K562 (cell line): ENCODE results near the gene BAIAP2. TPM values are rescaled to one million over a fixed set of nuclear protein-coding genes. Genes with fewer than 3 reads are reported as not detected.

Source experiments
- ATAC-seq: fragments of 200-7000 bp; cut with Tn5 transposase; 3 replicates; pipeline ENCODE4 v1.9.1; 2020; ENCODE audit warnings: moderate library complexity
- BruUV-seq: library from RNA; stranded (reverse); fragments of 400-500 nt; replicated peaks from 2 replicates; lab custom pipeline; 2021; lab: Mats Ljungman, UMichigan
- CTCF ChIA-PET: fragments of 300-600 bp; formaldehyde crosslinking; extraction: SDS; loops from one replicate; lab custom pipeline; 2021; ENCODE audit warnings: low intra/inter-chr PET ratio; lab: Yijun Ruan, JAX
- POLR2A ChIA-PET: fragments of 300-600, 350-650 bp; sonication (Branson Sonifier 250); formaldehyde crosslinking; extraction: SDS; loops from one replicate; lab custom pipeline; 2021; ENCODE audit warnings: antibody characterized with exemption, inconsistent platforms; lab: Yijun Ruan, JAX
- DNase-seq, 4 experiments: peaks; one replicate each; pipeline versions ENCODE4 v3.0.0 to v3.0.0-alpha.2; 2011 to 2018; ENCODE audit warnings: low spot score in 3 of 4, mixed read lengths in 3 of 4; ENCODE audit errors: extremely low read depth in 1 of 4
- FAIRE-seq: peaks from 2 replicates; lab custom pipeline; 2011; peaks lifted over from hg19 to GRCh38; lab: Jason Lieb, UNC
- H2AFZ ChIP-seq: 2 replicates; pipeline ENCODE4 v1.6.0; 2011; ENCODE audit warnings: low read depth, low read length, control low read depth, inconsistent platforms
- H3K27ac ChIP-seq: fragments of 200-600 bp; 3 replicates; pipeline ENCODE4 v1.8.0; 2011; ENCODE audit warnings: low read depth, mild to moderate bottlenecking, control low read depth, inconsistent platforms, low read length, moderate library complexity, mixed read lengths; ENCODE audit errors: extremely low read depth
- H3K27me3 ChIP-seq, 2 experiments: fragments of 300-600 bp in 1 of 2; 2 replicates in 1 of 2; 3 replicates in 1 of 2; pipeline versions ENCODE4 v1.6.0 to v1.8.0; 2011; ENCODE audit warnings: inconsistent platforms in 2 of 2, low read length in 2 of 2, mild to moderate bottlenecking in 1 of 2, mixed read lengths in 1 of 2, moderate library complexity in 1 of 2; ENCODE audit not compliant: control insufficient read depth in 2 of 2, insufficient read depth in 2 of 2
- H3K36me3 ChIP-seq: fragments of 300-600 bp; 3 replicates; pipeline ENCODE4 v1.8.0; 2011; ENCODE audit warnings: mild to moderate bottlenecking, low read length, inconsistent platforms; ENCODE audit not compliant: control insufficient read depth, insufficient read depth
- H3K4me1 ChIP-seq, 2 experiments: fragments of 200-600 bp in 1 of 2; replicated peaks in 1 of 2; 2 replicates in 1 of 2; 3 replicates in 1 of 2; pipeline versions ENCODE4 v1.5.1 to v1.8.0; 2011; ENCODE audit warnings: inconsistent platforms in 2 of 2, low read length in 2 of 2, mild to moderate bottlenecking in 1 of 2, mixed read lengths in 1 of 2, moderate library complexity in 1 of 2; ENCODE audit not compliant: control insufficient read depth in 2 of 2, insufficient read depth in 2 of 2
- H3K4me2 ChIP-seq: 2 replicates; pipeline ENCODE4 v1.6.1; 2011; ENCODE audit warnings: low read length, control low read depth, inconsistent platforms, mixed read lengths; ENCODE audit not compliant: insufficient read depth
- H3K4me3 ChIP-seq: fragments of 200-600 bp; sonication (generic), shearing (Covaris generic); 2 replicates; pipeline ENCODE4 v1.5.1; 2016; ENCODE audit warnings: control low read depth, inconsistent platforms
- H3K79me2 ChIP-seq: fragments of 200-600 bp; 3 replicates; pipeline ENCODE4 v1.8.0; 2011; ENCODE audit warnings: low read length, inconsistent platforms; ENCODE audit not compliant: control insufficient read depth, insufficient read depth
- H3K9ac ChIP-seq, 2 experiments: 2 replicates each; pipeline versions ENCODE4 v1.6.0 to v1.6.1; 2011; ENCODE audit warnings: low read depth in 2 of 2, low read length in 2 of 2, control low read depth in 1 of 2, inconsistent platforms in 1 of 2, mild to moderate bottlenecking in 1 of 2, mixed read lengths in 1 of 2; ENCODE audit not compliant: insufficient read depth in 1 of 2
- H3K9me1 ChIP-seq: one replicate; pipeline ENCODE4 v1.6.0; 2011; ENCODE audit warnings: inconsistent platforms, mild to moderate bottlenecking, low read length, moderate library complexity; ENCODE audit not compliant: control insufficient read depth, insufficient read depth
- H3K9me3 ChIP-seq: replicated peaks from 2 replicates; pipeline ENCODE4 v1.5.1; 2011; ENCODE audit warnings: low read depth, low read length, inconsistent platforms; ENCODE audit not compliant: control insufficient read depth, insufficient read depth
- H4K20me1 ChIP-seq: replicated peaks from 2 replicates; pipeline ENCODE4 v1.6.1; 2011; ENCODE audit warnings: low read length, inconsistent platforms, mixed read lengths; ENCODE audit not compliant: control insufficient read depth, insufficient read depth
- BACH1 ChIP-seq: fragments of 200-800 bp; sonication (Bioruptor generic); IDR thresholded peaks from 2 replicates; pipeline ENCODE4 v1.6.1; 2016; ENCODE audit warnings: missing genetic modification characterization, missing compliant biosample characterization
- C11orf30 ChIP-seq: fragments of 450-650 bp; IDR thresholded peaks from 2 replicates; pipeline ENCODE4 v1.6.1; 2016; ENCODE audit warnings: low read depth, mild to moderate bottlenecking
- CHD4 ChIP-seq: fragments of 200-600 bp; sonication (generic); IDR thresholded peaks from 3 replicates; pipeline ENCODE4 v1.6.1; 2012; ENCODE audit warnings: low read depth, mild to moderate bottlenecking, mixed read lengths, low read length, inconsistent platforms; ENCODE audit not compliant: insufficient read depth, insufficient replicate concordance, poor library complexity, severe bottlenecking
- PHF20 ChIP-seq: fragments of 450-650 bp; IDR thresholded peaks from 2 replicates; pipeline ENCODE4 v1.6.1; 2018; ENCODE audit not compliant: partially characterized antibody
- SUPT5H ChIP-seq: fragments of 450-650 bp; IDR thresholded peaks from 2 replicates; pipeline ENCODE4 v1.6.1; 2016
- THAP12 ChIP-seq: fragments of 250-450 bp; sonication (Bioruptor Pico); IDR thresholded peaks from 2 replicates; pipeline ENCODE4 v1.9.0; 2021; ENCODE audit warnings: mild to moderate bottlenecking, inconsistent platforms
- ZKSCAN8 ChIP-seq: fragments of 200-800 bp; sonication (Bioruptor generic); IDR thresholded peaks from 2 replicates; pipeline ENCODE4 v1.6.1; 2016; ENCODE audit warnings: missing genetic modification characterization, missing compliant biosample characterization
- ZNF311 ChIP-seq: fragments of 250-450 bp; sonication (Bioruptor Pico); IDR thresholded peaks from 2 replicates; pipeline ENCODE4 v1.4.0; 2020; ENCODE audit warnings: mild to moderate bottlenecking, moderate library complexity
- WGBS: fragments of 100-300 bp; shearing (Covaris generic); methylation state at CpG from one replicate; pipeline ENCODE4 v1.1.6; 2016; ENCODE audit warnings: low coverage, mixed read lengths; ENCODE audit not compliant: insufficient coverage; ENCODE audit errors: missing lambda C conversion rate; 5-methylcytosine and 5-hydroxymethylcytosine counted together
- in situ Hi-C: fragments of 300-500 bp; cut with MboI; formaldehyde crosslinking; loops from 4 replicates; pipeline ENCODE4 v1.15.0; 2018; ENCODE audit warnings: inconsistent platforms, mixed read lengths
- intact Hi-C: fragments of 100-400 bp; cut with micrococcal nuclease; formaldehyde crosslinking; loops from 2 replicates; pipeline ENCODE4 v1.14.2; 2022
- polyA plus RNA-seq, 8 experiments: library from polyadenylated mRNA; depleted of rRNA in 4 of 8; stranded (reverse) in 5 of 8; unstranded in 3 of 8; fragments of >200 nt; fragmentation: Nextera tagmentation in 2 of 8; fragmentation: Illumina TruSeq in 1 of 8; extraction: Ambion mirVana in 2 of 8; extraction: Trizol in 1 of 8; gene quantifications; 2 replicates each; pipeline versions ENCODE4 v1.2.1 to v1.2.3, GENCODE V29; 2011 to 2014; ENCODE audit warnings: inconsistent platforms in 1 of 8, missing spikeins in 1 of 8
- total RNA-seq, 7 experiments: library from RNA; depleted of rRNA in 6 of 7; stranded (reverse); fragments of >200 nt in 6 of 7; fragmentation: Illumina TruSeq in 2 of 7; extraction: Trizol in 2 of 7; gene quantifications; 2 replicates each; pipeline versions ENCODE4 v1.2.1 to v1.2.3, GENCODE V29; 2011 to 2021; ENCODE audit warnings: low replicate concordance in 1 of 7

Gene BAIAP2
- total and polyA plus RNA-seq, 9 of the 15 experiments (the other 6 are each of a cell fraction or from before 2014, with no cell fraction given): 2.3 to 51.6 (median 18.4) TPM

GRCh38 chr17:81124377-81124776, 89.4 kb downstream of the BAIAP2 start:
- no TSS peak for BruUV-seq
- Histone ChIP-seq H3K9me3 (no peaks in the 10 kb centered on the region), H4K20me1 (no peaks in the 10 kb centered on the region), H3K27ac (no peak overlapping the region), H2AFZ (no peak overlapping the region)
- no peak for TF ChIP-seq C11orf30
- TF ChIP-seq ZKSCAN8: no peak
- TF ChIP-seq THAP12: 0 out of 2 replicates have a peak, but pooled peaks have one; percentile 8
- no peak for TF ChIP-seq ZNF311 (CRISPR knock-in tag)
- no peak for TF ChIP-seq SUPT5H
- no peak for TF ChIP-seq BACH1 (tag)
- TF ChIP-seq CHD4: no peak
- no peak for TF ChIP-seq PHF20
- TF ChIP-seq, all 486 proteins: peak for 1
- WGBS: 37% methylated on average over 16 of the region's 18 CpGs
- H3K27me3 ChIP-seq: peaks cover 9 to 25% of the 10 kb centered on the region in 2 experiments; a peak in 4 of 5 replicates
- no peaks in the 10 kb centered on the region for H3K36me3 ChIP-seq
- intact Hi-C loops: no loop called here
- H3K79me2 ChIP-seq: no peaks in the 10 kb centered on the region
- POLR2A ChIA-PET: no interaction called here
- H3K4me3 ChIP-seq: no peak overlapping the region
- no peak overlapping the region for H3K4me2 ChIP-seq
- ATAC-seq (no peak), FAIRE-seq (no peak), DNase-seq (no peak)
- in situ Hi-C loops: no loop called here
- CTCF ChIA-PET: no interaction called here
- peaks cover 0 to 90% of the 10 kb centered on the region in 2 experiments; a peak in 4 of 5 replicates for H3K4me1 ChIP-seq
- H3K9me1 ChIP-seq: no peaks in the 10 kb centered on the region
- H3K9ac ChIP-seq: peak overlapping the region in 1 of 2 experiments; percentile 9; a peak in 1 of 4 replicates
